ENCODE measurements around the gene HSD17B14.
"Not testable (repeated sequence)": the region's sequence is repeated elsewhere in the genome, so short reads cannot be mapped to it uniquely, and the experiment has no call there.

The HSD17B14 gene

GRCh38 chr19:48779636-48780035 lies 56.7 kb downstream of the HSD17B14 start:
- TF ChIP-seq CTCF (conservative IDR thresholded peaks at IDR 0.05), result no peak
- no peak for TF ChIP-seq ZFX (IDR thresholded peaks at IDR 0.05)
- H3K27ac ChIP-seq, result no peak overlapping the region

DNA sequence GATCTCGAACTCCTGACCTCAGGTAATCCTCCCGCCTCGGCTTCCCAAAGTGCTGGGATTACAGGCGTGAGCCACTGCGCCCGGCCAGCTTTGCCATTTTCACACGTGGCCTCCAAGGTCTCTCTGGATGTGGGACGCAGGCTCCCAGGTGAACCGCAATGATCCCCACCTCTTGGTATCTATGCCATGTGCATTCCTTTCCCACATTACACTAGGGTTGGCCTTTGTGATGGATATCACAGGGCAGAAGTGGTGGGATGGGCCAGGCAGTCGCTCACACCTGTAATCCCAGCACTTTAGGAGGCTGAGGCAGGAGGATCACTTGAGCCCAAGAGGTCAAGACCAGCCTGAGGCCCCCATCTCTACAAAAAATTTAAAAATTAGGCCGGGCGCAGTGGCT lies 58.6 kb downstream of the HSD17B14 start:
- no peak overlapping the region for H3K27ac ChIP-seq
- TF ChIP-seq ZFX (IDR thresholded peaks at IDR 0.05) (no peak), CTCF (conservative IDR thresholded peaks at IDR 0.05) (no peak)

DNA sequence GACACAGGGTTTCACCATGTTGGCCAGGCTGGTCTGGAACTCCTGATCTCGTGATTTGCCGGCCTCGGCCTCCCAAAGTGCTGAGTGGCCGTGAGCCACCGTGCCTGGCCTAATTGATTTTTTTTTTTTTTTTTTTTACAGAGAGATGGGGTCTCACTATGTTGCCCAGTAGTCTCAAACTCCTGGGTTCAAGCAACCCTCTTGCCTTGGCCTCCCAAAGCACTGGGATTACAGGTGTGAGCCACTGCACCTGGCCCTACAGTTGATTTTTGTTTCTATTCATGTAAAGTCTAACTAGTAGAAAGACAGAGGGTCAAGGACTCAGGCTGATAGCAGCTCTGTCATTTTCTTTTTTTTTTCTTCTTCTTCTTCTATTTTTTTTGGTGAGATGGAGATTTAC lies 59.2 kb downstream of the HSD17B14 start:
- no peak overlapping the region for H3K27ac ChIP-seq
- no peak for TF ChIP-seq CTCF (conservative IDR thresholded peaks at IDR 0.05)
- TF ChIP-seq ZFX (IDR thresholded peaks at IDR 0.05), result no peak

GRCh38 chr19:48772503-48772953 lies 63.8 kb downstream of the HSD17B14 start:
- H3K27ac ChIP-seq, result peak overlapping the region; percentile 10; the same call in 1 of the 2 replicates
- no peak for TF ChIP-seq ZFX (IDR thresholded peaks at IDR 0.05)
- TF ChIP-seq CTCF (conservative IDR thresholded peaks at IDR 0.05), result no peak

- TF ChIP-seq ZFX (IDR thresholded peaks at IDR 0.05) (no peak), CTCF (conservative IDR thresholded peaks at IDR 0.05) (no peak)
- no peak overlapping the region for H3K27ac ChIP-seq
Observed at GRCh38 chr19:48770734-48771472, 65.4 kb downstream of the HSD17B14 start.

GRCh38 chr19:48770266-48770665 lies 66.0 kb downstream of the HSD17B14 start:
- H3K27ac ChIP-seq, result no peak overlapping the region
- no peak for TF ChIP-seq CTCF (conservative IDR thresholded peaks at IDR 0.05)
- TF ChIP-seq ZFX (IDR thresholded peaks at IDR 0.05), result no peak

DNA sequence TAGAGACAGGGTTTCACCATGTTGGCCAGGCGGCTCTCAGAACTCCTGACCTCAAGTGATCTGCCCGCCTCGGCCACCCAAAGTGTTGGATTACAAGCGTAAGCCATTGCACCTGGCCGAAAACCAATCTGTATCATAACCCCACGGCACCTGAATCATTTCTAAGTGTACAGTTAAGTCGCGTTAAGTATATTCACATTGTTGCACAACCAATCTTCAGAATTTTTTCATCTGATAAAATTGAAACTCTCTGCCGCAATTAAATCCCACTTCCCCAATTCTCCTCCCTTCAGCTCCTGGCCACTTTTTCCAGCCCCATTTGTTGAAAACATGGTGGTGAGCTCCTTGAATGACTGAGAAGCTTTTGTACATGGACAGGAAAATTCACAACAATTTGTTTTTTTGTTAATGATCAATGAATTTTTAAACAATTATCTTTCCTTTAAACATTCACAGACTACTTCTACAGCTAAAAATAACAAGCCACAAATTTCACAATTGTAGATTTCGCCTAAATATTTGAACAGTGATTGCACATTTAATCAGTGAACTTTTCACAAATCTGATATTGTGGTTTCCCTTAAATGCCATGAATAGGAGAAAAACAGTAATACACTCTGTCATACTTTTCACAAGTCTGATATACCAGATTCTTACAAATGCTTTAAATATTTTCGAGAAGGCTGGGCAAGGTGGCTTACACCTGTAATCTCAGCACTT lies 67.1 kb downstream of the HSD17B14 start:
- no peak for TF ChIP-seq ZFX (IDR thresholded peaks at IDR 0.05)
- H3K27ac ChIP-seq, result no peak overlapping the region

DNA sequence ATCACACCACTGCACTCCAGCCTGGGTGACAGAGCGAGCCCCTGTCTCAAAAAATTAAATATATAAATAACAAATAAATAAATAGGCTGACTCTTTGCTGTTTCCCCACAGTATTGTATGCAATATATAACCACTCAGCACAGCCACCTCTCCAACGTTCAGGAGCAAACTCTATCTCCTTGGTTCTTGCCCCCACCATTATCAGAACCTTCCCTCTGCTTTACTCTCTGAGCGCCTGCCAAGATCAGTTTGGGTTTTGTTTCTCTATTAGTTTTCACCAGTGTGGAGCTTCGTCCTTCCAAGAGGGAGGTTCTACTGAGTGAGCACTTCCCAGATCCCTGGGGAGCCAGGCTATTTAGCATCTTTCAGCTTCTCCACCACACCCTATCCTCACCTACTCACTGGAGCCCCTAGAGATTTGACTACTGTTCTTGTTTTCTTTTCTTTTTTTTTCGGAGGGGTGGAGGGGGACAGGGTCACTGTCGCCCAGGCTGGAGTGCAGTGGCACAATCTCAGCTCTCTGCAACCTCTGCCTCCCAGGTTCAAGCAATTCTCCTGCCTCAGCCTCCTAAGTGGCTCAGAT lies 68.0 kb downstream of the HSD17B14 start:
- not testable (repeated sequence) for H3K27ac ChIP-seq

GRCh38 chr19:48765816-48766215 lies 70.5 kb downstream of the HSD17B14 start:
- H3K27ac ChIP-seq, result not testable (repeated sequence)

All from C4-2B (cell line).